HG02759 (cell line): ENCODE results near the gene TENM3.
A peak's percentile ranks its signal among the peaks of the same experiment; 100 is the strongest.
"Not testable (repeated sequence)": the region's sequence is repeated elsewhere in the genome, so short reads cannot be mapped to it uniquely, and the experiment has no call there.

ENCODE experiments used
- ATAC-seq: cut with Tn5 transposase; IDR thresholded peaks from one replicate; pipeline ENCODE4 v1.9.1; 2021; ENCODE audit warnings: mild to moderate bottlenecking, moderate library complexity; ENCODE audit not compliant: unreplicated experiment

TENM3 gene

DNA sequence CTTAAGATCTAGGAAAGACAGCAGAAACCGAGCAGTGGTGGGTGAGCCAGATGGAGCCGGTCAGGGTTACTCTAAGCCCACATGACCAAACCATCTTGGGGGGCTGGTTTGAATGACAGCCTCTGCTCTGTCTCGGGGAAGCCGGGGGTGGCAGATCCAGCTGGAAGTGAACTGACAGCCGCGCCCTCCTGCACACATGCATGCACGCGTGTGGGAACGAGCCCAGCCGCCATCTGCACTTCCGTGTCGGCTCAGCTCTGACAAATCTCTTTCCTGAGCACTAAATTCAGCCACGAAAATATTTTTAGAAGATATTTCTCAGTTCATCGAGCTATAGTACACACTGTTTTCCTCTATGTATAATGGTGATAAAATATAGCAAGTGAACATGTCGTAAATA lies 558.4 kb downstream of the TENM3 start:
- no peak for ATAC-seq

DNA sequence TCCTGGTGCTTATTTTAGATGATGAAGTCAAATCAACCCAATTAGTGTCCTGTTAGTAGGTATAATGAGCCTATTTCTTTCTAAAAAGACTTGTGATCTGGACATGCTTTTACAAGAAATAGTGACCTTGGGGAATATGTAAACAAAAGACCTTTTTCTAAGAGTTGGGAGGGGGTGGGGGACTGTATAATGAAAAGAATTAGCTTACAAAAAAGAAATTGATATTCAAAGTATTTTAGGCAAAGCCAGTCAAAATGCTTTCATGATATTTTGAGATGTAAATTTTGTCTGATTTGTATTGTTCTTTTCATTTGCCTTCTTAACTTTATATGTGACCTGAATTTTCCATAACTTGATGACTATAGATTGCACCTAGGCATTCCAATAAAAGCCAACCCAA lies 559.4 kb downstream of the TENM3 start:
- ATAC-seq: no peak

DNA sequence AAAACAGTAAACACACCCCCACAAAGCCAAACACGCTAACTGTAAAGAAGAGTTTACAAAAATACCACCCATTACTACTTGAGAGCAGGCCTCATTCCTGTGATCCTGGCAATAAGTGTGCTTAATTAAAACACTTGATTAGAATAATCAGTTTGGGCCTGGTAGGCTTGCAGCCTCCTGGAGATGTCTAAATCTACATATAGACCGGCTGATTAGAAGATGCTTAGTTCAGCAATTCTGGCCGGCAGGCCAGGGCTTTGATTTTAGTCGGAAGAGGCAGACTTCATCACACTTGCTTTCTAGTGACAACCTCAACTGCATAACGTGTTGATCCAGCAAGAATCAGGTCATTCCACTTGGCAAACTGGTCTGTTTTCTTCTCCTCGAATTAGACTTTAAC lies 560.0 kb downstream of the TENM3 start:
- no peak for ATAC-seq

- no peak for ATAC-seq
Measured at GRCh38 chr4:182804131-182804530, 560.9 kb downstream of the TENM3 start.

GRCh38 chr4:182805321-182805720 lies 562.1 kb downstream of the TENM3 start:
- no peak for ATAC-seq

DNA sequence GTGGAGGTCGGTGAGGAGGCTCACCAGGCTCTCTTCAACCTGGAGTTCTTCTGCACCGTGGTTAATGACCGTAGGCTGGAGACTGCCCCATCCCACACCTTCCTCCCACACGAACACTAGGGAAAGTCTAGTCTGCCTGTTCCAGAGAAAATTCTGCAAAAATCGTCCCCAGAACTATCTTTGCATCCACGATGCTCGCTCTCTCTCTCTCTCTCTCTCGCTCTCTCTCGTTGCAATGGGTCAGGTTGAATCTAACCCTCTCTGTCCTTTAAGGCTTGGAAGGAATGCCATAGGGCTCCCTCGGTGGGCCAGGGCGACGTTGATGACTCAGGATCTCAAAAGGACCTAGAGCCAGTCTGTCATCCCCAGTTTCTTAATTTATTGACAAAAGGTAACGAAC lies 562.5 kb downstream of the TENM3 start:
- ATAC-seq: no peak

DNA sequence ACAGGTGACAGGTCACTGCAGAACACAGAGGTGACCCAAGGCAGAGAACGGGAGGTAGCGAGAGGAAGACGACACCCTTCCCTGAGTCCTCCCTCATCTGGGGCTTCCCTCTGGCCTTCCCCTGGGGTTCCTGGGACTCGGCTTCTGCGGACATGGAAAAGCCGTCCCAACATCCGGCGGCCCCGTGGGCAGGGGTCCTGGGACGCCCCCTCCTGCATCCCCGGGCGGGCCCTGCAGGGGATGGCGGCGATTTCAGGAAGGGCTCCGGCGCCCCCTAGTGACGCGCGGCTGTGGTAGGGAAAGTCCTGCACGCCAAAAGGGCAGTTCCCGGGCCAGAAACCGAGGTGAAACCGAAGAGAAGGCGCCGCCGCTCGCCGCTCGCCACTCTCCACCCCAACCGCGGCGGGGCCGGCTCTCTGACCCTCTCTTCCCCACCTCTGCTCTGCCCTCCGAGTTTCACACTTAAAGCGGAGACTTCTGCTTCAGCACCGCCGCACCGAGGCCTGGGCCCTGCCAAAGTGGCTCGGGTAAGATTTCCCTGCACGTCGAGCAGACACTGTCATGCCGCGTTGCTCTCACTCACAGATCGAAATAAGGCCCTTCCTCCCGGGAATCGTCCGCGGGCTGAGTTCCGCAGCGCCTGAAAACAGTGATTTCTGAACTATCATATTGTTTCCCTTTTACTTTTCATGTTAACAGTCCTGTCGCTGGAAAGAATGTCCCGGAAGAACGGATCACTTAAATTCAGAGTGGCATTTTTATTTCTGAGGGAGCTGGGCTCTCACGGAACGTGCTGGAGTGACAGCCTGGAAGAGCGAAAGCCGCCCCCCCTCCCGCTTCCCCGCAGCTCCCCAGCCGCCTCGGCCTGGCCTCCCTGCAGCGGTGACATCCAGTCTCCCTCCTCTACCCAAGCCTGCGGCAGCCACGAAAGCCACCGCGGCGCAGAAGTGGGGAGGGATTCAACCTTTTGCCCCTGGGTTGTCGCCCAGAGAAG lies 563.4 kb downstream of the TENM3 start:
- peak; percentile 72 for ATAC-seq

GRCh38 chr4:182807346-182807745 lies 564.1 kb downstream of the TENM3 start:
- ATAC-seq: no peak

- ATAC-seq: no peak
Measured at GRCh38 chr4:182807767-182808548, 564.8 kb downstream of the TENM3 start.

DNA sequence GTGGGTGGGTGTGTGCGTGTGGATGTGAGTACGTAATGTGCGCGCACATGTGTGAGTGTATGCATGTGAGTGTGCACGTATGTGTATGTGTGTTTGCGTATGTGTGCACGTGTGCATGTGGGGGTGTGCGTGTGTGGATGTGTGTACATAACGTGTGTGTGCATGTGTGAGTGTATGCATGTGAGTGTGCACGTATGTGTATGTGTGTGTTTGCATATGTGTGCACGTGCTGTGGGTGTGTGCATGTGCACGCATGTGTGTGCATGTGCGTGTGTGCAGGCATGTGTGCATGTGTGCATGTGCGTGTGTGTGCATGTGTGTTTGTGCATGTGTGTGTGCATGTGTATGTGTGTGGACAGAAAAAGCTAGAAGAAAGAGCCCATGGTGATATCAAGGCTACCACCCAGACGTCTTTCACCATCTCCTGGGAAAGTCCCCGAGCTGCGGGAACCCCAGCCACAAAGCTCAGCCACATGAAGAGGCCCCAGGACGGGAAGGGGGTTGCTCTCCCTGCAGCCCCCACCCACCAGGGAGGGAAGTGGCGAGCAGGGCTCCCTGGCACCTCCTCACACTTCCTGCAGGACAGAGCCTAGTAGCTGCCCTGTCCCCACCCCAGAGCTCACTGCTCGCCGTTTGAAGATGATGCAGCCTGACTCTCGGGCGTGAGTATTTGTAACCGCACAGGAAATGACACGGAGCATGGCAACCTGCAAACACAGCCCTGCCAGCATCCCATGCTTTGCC lies 565.6 kb downstream of the TENM3 start:
- ATAC-seq: peak; percentile 81

GRCh38 chr4:182809417-182810102 lies 566.4 kb downstream of the TENM3 start:
- ATAC-seq: peak; percentile 22

GRCh38 chr4:182810103-182810615 lies 567.0 kb downstream of the TENM3 start:
- no peak for ATAC-seq

- ATAC-seq: no peak
Measured at GRCh38 chr4:182812916-182813315, 569.7 kb downstream of the TENM3 start.

GRCh38 chr4:182814065-182814464 lies 570.9 kb downstream of the TENM3 start:
- not testable (repeated sequence) for ATAC-seq

DNA sequence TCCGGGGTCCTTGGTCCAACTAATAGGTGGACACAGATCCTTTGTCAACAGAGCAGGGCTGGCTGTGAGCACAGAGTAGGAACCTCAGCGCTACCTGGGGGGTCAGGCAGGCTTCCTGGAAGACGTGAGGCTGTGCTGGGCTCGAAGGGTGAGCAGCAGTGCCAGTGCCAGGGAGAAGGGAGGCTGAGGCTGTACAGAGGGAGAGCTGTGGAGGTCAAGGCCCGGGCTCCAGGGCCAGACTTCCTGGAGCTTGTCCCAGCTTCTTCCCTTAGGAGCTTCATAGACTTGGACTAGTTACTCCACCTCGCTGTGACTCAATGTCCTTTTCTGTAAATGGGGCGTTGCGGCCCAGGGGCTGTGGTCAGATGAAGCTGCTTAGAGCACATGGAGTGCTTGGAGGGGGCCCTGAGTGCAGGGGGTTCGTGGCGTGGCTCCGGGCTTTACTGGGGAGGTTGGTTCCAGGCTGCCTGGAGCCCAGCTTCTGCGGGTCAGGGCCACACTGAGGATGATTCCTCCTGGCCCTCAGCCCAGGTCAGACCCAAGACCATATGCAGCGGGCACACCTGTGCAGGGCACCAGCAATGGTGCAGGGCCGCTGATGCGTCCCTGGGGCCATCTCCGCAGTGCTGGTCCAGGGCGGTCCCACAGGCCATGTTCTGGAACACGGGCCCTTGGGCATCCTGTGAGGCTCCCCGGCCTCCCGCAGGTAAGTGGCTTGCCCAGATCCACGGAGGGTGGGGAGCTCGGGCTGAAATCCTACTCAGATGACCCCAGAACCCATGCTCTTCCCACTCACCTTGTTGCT lies 575.9 kb downstream of the TENM3 start:
- no peak for ATAC-seq

- no peak for ATAC-seq
Measured at GRCh38 chr4:182819751-182820150, 576.5 kb downstream of the TENM3 start.

DNA sequence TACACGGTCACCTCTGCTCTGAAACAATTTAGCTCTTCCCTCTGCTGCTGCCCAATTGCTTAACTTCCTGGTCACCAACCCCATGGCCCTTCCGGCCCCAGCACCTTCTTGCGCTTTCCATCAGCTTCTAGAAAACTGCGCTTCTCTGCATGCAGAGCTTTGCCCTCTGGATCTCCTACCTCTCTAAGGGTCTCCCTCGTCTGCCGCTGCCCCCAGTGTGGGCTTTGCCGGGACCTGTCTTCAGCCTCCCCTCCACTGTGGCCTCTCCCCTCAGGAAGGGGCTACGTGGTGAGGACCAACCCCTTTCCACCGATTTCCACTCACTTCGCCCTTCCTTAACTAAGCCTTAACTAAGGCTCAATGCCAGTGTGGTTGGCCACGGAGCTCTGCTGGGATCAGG lies 579.4 kb downstream of the TENM3 start:
- no peak for ATAC-seq

DNA sequence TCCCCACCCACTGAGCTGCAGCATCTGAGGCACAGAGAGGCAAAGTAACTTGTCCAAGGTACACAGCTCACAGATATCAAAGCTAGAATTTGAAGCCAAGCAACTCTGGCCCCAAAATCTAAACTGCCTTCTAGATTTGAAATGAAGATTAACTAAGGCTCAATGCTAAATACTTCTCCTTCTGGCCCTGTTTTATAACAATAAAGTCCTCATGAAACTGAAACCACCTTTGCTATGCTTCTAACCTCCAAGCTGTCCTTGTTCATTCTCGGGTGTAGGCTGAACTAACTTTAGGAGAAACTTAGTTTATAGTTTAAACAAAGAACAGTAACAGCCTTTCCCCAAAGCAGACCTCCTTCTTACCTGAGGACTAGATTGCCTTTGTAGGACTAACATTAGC lies 580.4 kb downstream of the TENM3 start:
- peak; percentile 56 for ATAC-seq

- no peak for ATAC-seq
Measured at GRCh38 chr4:182825003-182825402, 581.8 kb downstream of the TENM3 start.

- ATAC-seq: no peak
Measured at GRCh38 chr4:182825786-182826185, 582.6 kb downstream of the TENM3 start.
